Transverse colon (tissue), 4 donors: ENCODE results near the gene SLC5A9. TPM values are rescaled to one million over a fixed set of nuclear protein-coding genes. Genes with fewer than 3 reads are reported as not detected.

Source experiments
- DNase-seq: peaks from one replicate; pipeline ENCODE4 v3.0.0-alpha.2; 2019
- H3K27ac ChIP-seq, 4 donors: fragments of 200-600 bp; sonication (generic); 2 replicates each; pipeline ENCODE4 v1.5.1; 2016 to 2018; ENCODE audit warnings: inconsistent platforms in 4 of 4
- H3K27me3 ChIP-seq: fragments of 200-600 bp; sonication (generic); 2 replicates; pipeline ENCODE4 v1.5.1; 2017; ENCODE audit warnings: inconsistent platforms
- H3K36me3 ChIP-seq, 4 donors: fragments of 200-600 bp; sonication (generic); 2 replicates each; pipeline ENCODE4 v1.5.1; 2017 to 2019; ENCODE audit warnings: inconsistent platforms in 4 of 4
- H3K4me1 ChIP-seq, 4 donors: fragments of 200-600 bp; sonication (generic); 2 replicates each; pipeline ENCODE4 v1.5.1; 2017 to 2020; ENCODE audit warnings: inconsistent platforms in 4 of 4
- H3K4me3 ChIP-seq, 4 donors: fragments of 200-600 bp; sonication (generic); 1 replicate in 1 of 4; 2 replicates in 3 of 4; pipeline versions ENCODE4 v1.5.1 to v1.6.1; 2017 to 2019; ENCODE audit warnings: inconsistent platforms in 4 of 4
- H3K9me3 ChIP-seq, 2 donors: fragments of 200-600 bp; sonication (generic); 2 replicates each; pipeline ENCODE4 v1.5.1; 2017 to 2019; ENCODE audit warnings: inconsistent platforms in 2 of 2
- CTCF ChIP-seq, 5 experiments: fragments of 200-600 bp in 3 of 5; fragments of 450-650 bp in 2 of 5; sonication (generic) in 3 of 5; IDR thresholded peaks; 1 replicate in 2 of 5; 2 replicates in 3 of 5; pipeline ENCODE4 v1.5.1; 2016 to 2017; ENCODE audit warnings: antibody characterized with exemption in 5 of 5, inconsistent platforms in 3 of 5, mild to moderate bottlenecking in 2 of 5, moderate library complexity in 1 of 5
- EP300 ChIP-seq: sonication (generic); formaldehyde crosslinking; IDR thresholded peaks from one replicate; pipeline ENCODE4 v1.6.1; 2017; ENCODE audit warnings: antibody characterized with exemption, low read depth
- POLR2A ChIP-seq: fragments of 450-650 bp; IDR thresholded peaks from one replicate; pipeline ENCODE4 v1.6.1; 2016; ENCODE audit warnings: antibody characterized with exemption, mild to moderate bottlenecking, moderate library complexity
- POLR2AphosphoS5 ChIP-seq, 3 donors: sonication (generic); formaldehyde crosslinking; IDR thresholded peaks; one replicate each; pipeline ENCODE4 v1.6.1; 2016; ENCODE audit warnings: antibody characterized with exemption in 3 of 3
- WGBS, 2 donors: methylation state at CpG; one replicate each; pipeline ENCODE4 v1.1.5; 2018; ENCODE audit warnings: low coverage in 1 of 2; 5-methylcytosine and 5-hydroxymethylcytosine counted together
- in situ Hi-C, 4 donors: fragments of 200-750 bp; cut with MboI; loops; one replicate each; pipeline versions ENCODE4 v1.15.0 to v1.15.1; 2017; ENCODE audit warnings: low sequenced_read_pairs in 3 of 4, low pct_ligation_motif_present in 1 of 4, low pct_unique_long_range_greater_than_20kb in 1 of 4
- intact Hi-C: fragments of 100-400 bp; cut with DNase I; formaldehyde crosslinking; loops from one replicate; pipeline ENCODE4 v1.15.1; 2023; ENCODE audit warnings: low total_unique reads
- total RNA-seq, 4 donors: library from RNA; depleted of rRNA; stranded (reverse); fragments of >200 nt; gene quantifications; one replicate each; pipeline ENCODE4 v1.1.0, GENCODE V29; 2016

The SLC5A9 gene
- total RNA-seq, 4 donors from 2014 or later, result 2.2 to 15.2 (median 3.0) TPM; not detected in 1

GRCh38 chr1:48227165-48228013, 4.9 kb downstream of the SLC5A9 start:
- H3K4me1 ChIP-seq, result peaks cover 4 to 10% (median 8%) of the 10 kb centered on the region in 4 donors
- no peak for DNase-seq
- in situ Hi-C loops, result loop anchor here in 1 of 4 donors (25.0 kb wide), 1 partner anchor 465 kb away; no protein-coding TSS in a partner anchor
- intact Hi-C loops, result no loop called here
- H3K9me3 ChIP-seq, result no peaks in the 10 kb centered on the region
- WGBS, 2 donors, result 71 to 85% methylated on average over 4 to 10 of the region's 10 CpGs
- no peak overlapping the region for H3K4me3 ChIP-seq
- H3K27me3 ChIP-seq, result no peaks in the 10 kb centered on the region
- no peaks in the 10 kb centered on the region for H3K36me3 ChIP-seq
- no peak overlapping the region for H3K27ac ChIP-seq
- TF ChIP-seq EP300 (no peak), POLR2A (no peak), CTCF (IDR thresholded peaks at IDR 0.05) (no peak), POLR2AphosphoS5 (IDR thresholded peaks at IDR 0.05) (no peak)

GRCh38 chr1:48228156-48228555, 5.6 kb downstream of the SLC5A9 start:
- intact Hi-C loops, result no loop called here
- Histone ChIP-seq H3K4me3 (no peak overlapping the region), H3K27ac (no peak overlapping the region), H3K27me3 (no peaks in the 10 kb centered on the region), H3K9me3 (no peaks in the 10 kb centered on the region), H3K36me3 (no peaks in the 10 kb centered on the region), H3K4me1 (peaks cover 0 to 5% (median 3%) of the 10 kb centered on the region in 4 donors)
- WGBS, 2 donors, result 85% methylated on average over 5 of the region's 5 CpGs; no CpG with 5 or more reads in 1 of the 2 donors
- TF ChIP-seq CTCF (IDR thresholded peaks at IDR 0.05), result no peak
- DNase-seq, result no peak
- in situ Hi-C loops, result loop anchor here in 1 of 4 donors (25.0 kb wide), 1 partner anchor 466 kb away; no protein-coding TSS in a partner anchor

GRCh38 chr1:48229317-48229716, 6.8 kb downstream of the SLC5A9 start:
- Histone ChIP-seq H3K4me3 (no peak overlapping the region), H3K9me3 (no peaks in the 10 kb centered on the region), H3K27me3 (no peaks in the 10 kb centered on the region), H3K4me1 (no peaks in the 10 kb centered on the region), H3K36me3 (no peaks in the 10 kb centered on the region), H3K27ac (no peak overlapping the region)
- TF ChIP-seq EP300 (no peak), CTCF (IDR thresholded peaks at IDR 0.05) (no peak), POLR2AphosphoS5 (IDR thresholded peaks at IDR 0.05) (no peak), POLR2A (no peak)
- DNase-seq, result no peak
- intact Hi-C loops (no loop called here), in situ Hi-C loops (loop anchor here in 1 of 4 donors (25.0 kb wide), 1 partner anchor 467 kb away; no protein-coding TSS in a partner anchor)
- WGBS, 2 donors, result 83 to 84% methylated on average over 5 to 6 of the region's 6 CpGs

- 82% methylated on average over 4 of the region's 4 CpGs; no CpG with 5 or more reads in 1 of the 2 donors for WGBS, 2 donors
- in situ Hi-C loops, result loop anchor here in 1 of 4 donors (25.0 kb wide), 1 partner anchor 468 kb away; no protein-coding TSS in a partner anchor
These were observed 7.7 kb downstream of the SLC5A9 start for GRCh38 chr1:48230236-48230635.

More at GRCh38 chr1:48230236-48230635, 7.7 kb downstream of the SLC5A9 start:
- TF ChIP-seq EP300 (no peak), CTCF (IDR thresholded peaks at IDR 0.05) (no peak), POLR2A (no peak), POLR2AphosphoS5 (IDR thresholded peaks at IDR 0.05) (no peak)
- Histone ChIP-seq H3K9me3 (no peaks in the 10 kb centered on the region), H3K4me3 (no peak overlapping the region), H3K4me1 (no peaks in the 10 kb centered on the region), H3K27ac (no peak overlapping the region), H3K36me3 (no peaks in the 10 kb centered on the region), H3K27me3 (no peaks in the 10 kb centered on the region)
- intact Hi-C loops, result no loop called here
- no peak for DNase-seq
